Activated T-cell treated with anti-CD3 and anti-CD28 coated beads, Interleukin-2, amount 50 U/mL, for 4 hours (primary cell): ENCODE results near the gene FOLR1. TPM values are rescaled to one million over a fixed set of nuclear protein-coding genes. Genes with fewer than 3 reads are reported as not detected.
A peak's percentile ranks its signal among the peaks of the same experiment; 100 is the strongest.

ENCODE experiments used
- ATAC-seq, 2 donors: fragments of 200-7000 bp; cut with Tn5 transposase; one replicate each; pipeline ENCODE4 v1.10.0; 2021
- DNase-seq: peaks from one replicate; pipeline ENCODE4 v3.0.0-alpha.2; 2020
- H3K27me3 Mint-ChIP-seq: one replicate; pipeline ENCODE4 v1.8.0; 2021; ENCODE audit warnings: low read depth, mixed read lengths
- H3K36me3 Mint-ChIP-seq: one replicate; pipeline ENCODE4 v1.8.0; 2022; ENCODE audit warnings: mixed read lengths; ENCODE audit not compliant: insufficient read depth
- H3K4me1 Mint-ChIP-seq: one replicate; pipeline ENCODE4 v1.8.0; 2021; ENCODE audit warnings: low read depth, mixed read lengths
- H3K4me3 Mint-ChIP-seq: one replicate; pipeline ENCODE4 v1.8.0; 2021; ENCODE audit warnings: mild to moderate bottlenecking, moderate library complexity, mixed read lengths
- H3K9me3 Mint-ChIP-seq: one replicate; pipeline ENCODE4 v1.8.0; 2021; ENCODE audit warnings: mixed read lengths
- total RNA-seq, 3 donors: library from RNA; stranded (reverse); gene quantifications; one replicate each; pipeline ENCODE4 v1.2.1, GENCODE V29; 2021

The FOLR1 gene
- total RNA-seq, 3 donors from 2014 or later: 0.20 to 0.24 TPM; not detected in 1

- H3K9me3 Mint-ChIP-seq: no peaks in the 10 kb centered on the region
- peaks cover 3% of the 10 kb centered on the region for H3K4me1 Mint-ChIP-seq
- peaks cover 21% of the 10 kb centered on the region for H3K36me3 Mint-ChIP-seq
- no peaks in the 10 kb centered on the region for H3K27me3 Mint-ChIP-seq
- no peak overlapping the region for H3K4me3 Mint-ChIP-seq
- no peak for ATAC-seq
- no peak for DNase-seq
These were observed 41.3 kb downstream of the FOLR1 start for GRCh38 chr11:72233056-72233772.

- peaks cover 21% of the 10 kb centered on the region for H3K36me3 Mint-ChIP-seq
- H3K4me3 Mint-ChIP-seq: no peak overlapping the region
- no peak for DNase-seq
- H3K4me1 Mint-ChIP-seq: peaks cover 4% of the 10 kb centered on the region
- peaks cover 3% of the 10 kb centered on the region for H3K27me3 Mint-ChIP-seq
- no peak for ATAC-seq
- H3K9me3 Mint-ChIP-seq: no peaks in the 10 kb centered on the region
These were observed 42.0 kb downstream of the FOLR1 start for GRCh38 chr11:72233773-72234513.

DNA sequence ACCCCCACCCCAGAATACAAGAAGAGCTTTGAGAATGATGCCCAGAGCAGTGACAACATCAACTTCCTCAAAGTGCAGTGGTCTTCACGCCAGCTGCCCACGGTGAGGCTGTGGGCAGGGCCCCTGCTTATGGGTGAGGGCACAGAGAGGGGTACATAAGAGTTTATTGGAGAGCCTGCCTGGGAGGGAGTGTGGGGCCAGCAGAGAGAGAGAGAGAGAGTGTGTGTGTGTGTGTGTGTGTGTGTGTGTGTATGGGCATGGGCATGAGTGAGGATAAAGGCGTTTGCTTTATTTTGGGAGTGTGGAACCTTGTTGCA lies 42.5 kb downstream of the FOLR1 start:
- Mint-ChIP-seq H3K4me3 (no peak overlapping the region), H3K27me3 (peaks cover 7% of the 10 kb centered on the region), H3K9me3 (no peaks in the 10 kb centered on the region), H3K4me1 (peaks cover 7% of the 10 kb centered on the region), H3K36me3 (peaks cover 21% of the 10 kb centered on the region)
- DNase-seq: no peak
- ATAC-seq: no peak

GRCh38 chr11:72234920-72235319 lies 43.0 kb downstream of the FOLR1 start:
- peaks cover 8% of the 10 kb centered on the region for H3K27me3 Mint-ChIP-seq
- no peak for DNase-seq
- no peak overlapping the region for H3K4me3 Mint-ChIP-seq
- peaks cover 21% of the 10 kb centered on the region for H3K36me3 Mint-ChIP-seq
- H3K4me1 Mint-ChIP-seq: peaks cover 8% of the 10 kb centered on the region
- no peaks in the 10 kb centered on the region for H3K9me3 Mint-ChIP-seq
- ATAC-seq: no peak

DNA sequence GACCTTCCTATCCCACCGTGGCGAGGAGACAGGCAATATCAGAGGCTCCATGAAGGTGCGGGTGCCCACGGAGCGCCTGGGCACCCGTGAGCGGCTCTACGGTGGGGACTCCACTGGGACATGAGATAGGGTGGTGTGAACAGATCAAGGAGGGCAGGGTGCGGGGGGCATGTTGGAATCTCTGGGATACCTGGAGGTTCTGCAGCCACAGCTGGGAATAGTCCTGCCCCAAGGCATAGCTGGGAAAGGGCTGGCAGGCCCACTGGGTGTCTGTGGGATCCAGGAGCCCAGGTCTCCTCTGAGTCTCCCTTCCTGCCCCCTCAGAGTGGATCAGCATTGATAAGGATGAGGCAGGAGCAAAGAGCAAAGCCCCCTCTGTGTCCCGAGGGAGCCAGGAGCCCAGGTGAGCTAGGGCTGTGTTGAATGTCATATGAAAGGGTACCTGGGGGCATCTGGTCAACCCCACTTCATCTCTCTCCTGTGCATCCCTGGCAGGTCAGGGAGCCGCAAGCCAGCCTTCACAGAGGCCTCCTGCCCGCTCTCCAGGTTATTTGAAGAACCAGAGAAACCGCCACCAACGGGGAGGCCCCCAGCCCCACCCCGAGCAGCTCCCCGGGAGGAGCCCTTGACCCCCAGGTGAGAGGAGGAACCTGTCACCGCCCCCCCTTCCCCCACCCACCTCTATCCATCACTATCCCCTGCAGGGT lies 43.6 kb downstream of the FOLR1 start:
- Mint-ChIP-seq H3K4me3 (no peak overlapping the region), H3K36me3 (peaks cover 21% of the 10 kb centered on the region), H3K27me3 (peaks cover 11% of the 10 kb centered on the region), H3K4me1 (peaks cover 11% of the 10 kb centered on the region), H3K9me3 (no peaks in the 10 kb centered on the region)
- DNase-seq (no peak), ATAC-seq (no peak)

GRCh38 chr11:72236083-72236697 lies 44.2 kb downstream of the FOLR1 start:
- H3K9me3 Mint-ChIP-seq: no peaks in the 10 kb centered on the region
- no peak overlapping the region for H3K4me3 Mint-ChIP-seq
- DNase-seq (no peak), ATAC-seq (no peak)
- H3K27me3 Mint-ChIP-seq: peaks cover 18% of the 10 kb centered on the region
- peaks cover 21% of the 10 kb centered on the region for H3K36me3 Mint-ChIP-seq
- H3K4me1 Mint-ChIP-seq: peaks cover 16% of the 10 kb centered on the region

DNA sequence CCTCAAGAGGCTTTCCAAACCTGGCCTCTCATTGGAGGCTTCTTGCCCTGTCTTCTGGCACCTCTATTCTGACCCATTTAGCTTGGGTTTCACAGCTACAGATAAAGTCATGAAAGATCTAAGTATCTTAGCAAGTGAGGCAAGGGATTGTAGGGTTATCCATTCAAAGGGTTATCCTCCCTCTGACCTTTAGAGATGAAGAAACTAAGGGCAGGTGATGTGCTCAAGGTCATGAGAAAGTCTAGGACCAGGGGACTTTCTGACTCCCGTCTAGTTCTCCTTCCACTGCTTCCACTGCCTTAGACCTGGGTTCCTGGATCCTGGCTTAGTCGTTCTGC lies 44.8 kb downstream of the FOLR1 start:
- DNase-seq (no peak), ATAC-seq (no peak)
- peaks cover 15% of the 10 kb centered on the region for H3K36me3 Mint-ChIP-seq
- H3K4me1 Mint-ChIP-seq: peaks cover 18% of the 10 kb centered on the region
- H3K4me3 Mint-ChIP-seq: no peak overlapping the region
- peaks cover 23% of the 10 kb centered on the region for H3K27me3 Mint-ChIP-seq
- no peaks in the 10 kb centered on the region for H3K9me3 Mint-ChIP-seq

DNA sequence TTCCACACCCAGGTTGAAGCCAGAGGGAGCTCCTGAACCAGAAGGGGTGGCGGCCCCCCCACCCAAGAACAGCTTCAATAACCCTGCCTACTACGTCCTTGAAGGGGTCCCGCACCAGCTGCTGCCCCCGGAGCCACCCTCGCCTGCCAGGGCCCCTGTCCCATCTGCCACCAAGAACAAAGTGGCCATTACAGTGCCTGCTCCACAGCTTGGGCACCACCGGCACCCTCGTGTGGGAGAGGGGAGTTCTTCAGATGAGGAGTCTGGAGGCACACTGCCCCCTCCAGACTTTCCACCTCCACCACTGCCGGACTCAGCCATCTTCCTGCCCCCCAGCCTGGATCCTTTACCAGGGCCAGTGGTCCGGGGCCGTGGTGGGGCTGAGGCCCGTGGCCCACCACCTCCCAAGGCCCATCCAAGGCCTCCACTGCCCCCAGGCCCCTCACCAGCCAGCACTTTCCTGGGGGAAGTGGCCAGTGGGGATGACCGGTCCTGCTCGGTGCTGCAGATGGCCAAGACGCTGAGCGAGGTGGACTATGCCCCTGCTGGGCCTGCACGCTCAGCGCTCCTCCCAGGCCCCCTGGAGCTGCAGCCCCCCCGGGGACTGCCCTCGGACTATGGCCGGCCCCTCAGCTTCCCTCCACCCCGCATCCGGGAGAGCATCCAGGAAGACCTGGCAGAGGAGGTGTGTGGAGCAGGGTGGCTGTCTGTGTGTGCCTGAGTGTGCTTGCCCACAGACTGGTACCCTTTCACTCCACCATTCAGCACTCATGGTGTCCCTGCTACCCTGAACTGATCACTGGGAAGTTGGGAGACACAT lies 45.4 kb downstream of the FOLR1 start:
- peaks cover 21% of the 10 kb centered on the region for H3K4me1 Mint-ChIP-seq
- H3K36me3 Mint-ChIP-seq: peaks cover 13% of the 10 kb centered on the region
- DNase-seq (no peak), ATAC-seq (no peak)
- H3K9me3 Mint-ChIP-seq: no peaks in the 10 kb centered on the region
- H3K4me3 Mint-ChIP-seq: no peak overlapping the region
- peaks cover 29% of the 10 kb centered on the region for H3K27me3 Mint-ChIP-seq

GRCh38 chr11:72238040-72238450 lies 46.1 kb downstream of the FOLR1 start:
- Mint-ChIP-seq H3K4me1 (peaks cover 22% of the 10 kb centered on the region), H3K36me3 (peaks cover 13% of the 10 kb centered on the region), H3K9me3 (no peaks in the 10 kb centered on the region), H3K4me3 (no peak overlapping the region), H3K27me3 (peaks cover 36% of the 10 kb centered on the region)
- DNase-seq (peak; percentile 34), ATAC-seq (peak; percentile 44 to 46)

GRCh38 chr11:72238492-72239312 lies 46.8 kb downstream of the FOLR1 start:
- no peak overlapping the region for H3K4me3 Mint-ChIP-seq
- H3K4me1 Mint-ChIP-seq: peaks cover 24% of the 10 kb centered on the region
- H3K9me3 Mint-ChIP-seq: no peaks in the 10 kb centered on the region
- H3K36me3 Mint-ChIP-seq: peaks cover 13% of the 10 kb centered on the region
- DNase-seq (no peak), ATAC-seq (no peak)
- H3K27me3 Mint-ChIP-seq: peaks cover 41% of the 10 kb centered on the region

DNA sequence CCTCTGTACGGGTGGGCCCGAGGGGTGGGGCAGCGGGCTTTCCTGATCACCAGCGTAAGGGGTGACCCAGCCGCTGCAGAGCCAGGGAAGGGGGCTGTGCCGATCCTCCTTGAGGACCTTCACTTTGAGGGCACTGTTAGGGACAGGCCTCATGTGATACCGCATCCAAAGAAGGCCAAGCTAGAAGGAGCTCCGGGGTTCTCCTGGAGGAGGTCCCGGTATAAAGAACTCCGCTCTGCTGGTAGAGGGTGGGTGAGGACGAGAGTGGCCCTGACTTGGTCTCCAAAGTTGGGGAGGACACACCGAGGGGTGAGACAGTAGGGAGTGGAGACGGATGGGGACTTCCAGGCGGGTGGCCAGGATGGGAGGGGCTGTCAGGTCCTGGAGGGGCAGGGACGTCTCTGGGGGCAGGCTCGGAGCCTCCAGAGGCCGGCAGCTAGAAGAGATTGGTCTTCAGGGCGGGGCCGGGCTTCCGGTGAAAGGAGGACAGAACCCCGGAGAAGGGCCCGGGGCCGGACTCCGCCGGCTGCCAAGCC lies 47.4 kb downstream of the FOLR1 start:
- peaks cover 9% of the 10 kb centered on the region for H3K36me3 Mint-ChIP-seq
- ATAC-seq: peak in 1 of 2 donors; percentile 16

GRCh38 chr11:72239849-72240460 lies 48.0 kb downstream of the FOLR1 start:
- peaks cover 3% of the 10 kb centered on the region for H3K36me3 Mint-ChIP-seq
- DNase-seq (no peak), ATAC-seq (peak in 1 of 2 donors; percentile 19)
- H3K4me1 Mint-ChIP-seq: peaks cover 28% of the 10 kb centered on the region
- no peaks in the 10 kb centered on the region for H3K9me3 Mint-ChIP-seq
- peak overlapping the region; percentile 69 for H3K4me3 Mint-ChIP-seq
- peaks cover 47% of the 10 kb centered on the region for H3K27me3 Mint-ChIP-seq

More for the DNA sequence above, 47.4 kb downstream of the FOLR1 start:
- Mint-ChIP-seq H3K27me3 (peaks cover 41% of the 10 kb centered on the region), H3K4me1 (peaks cover 23% of the 10 kb centered on the region), H3K9me3 (no peaks in the 10 kb centered on the region), H3K4me3 (peak overlapping the region; percentile 43)
- no peak for DNase-seq
